AG09319 (cell line): ENCODE results near the gene PSTPIP2.
"Not testable (repeated sequence)": the region's sequence is repeated elsewhere in the genome, so short reads cannot be mapped to it uniquely, and the experiment has no call there.

Source experiments
- DNase-seq: peaks from one replicate; pipeline ENCODE4 v3.0.0-alpha.2; 2010; ENCODE audit warnings: low read depth; ENCODE audit errors: extremely low read depth
- CTCF ChIP-seq: IDR thresholded peaks from 2 replicates; pipeline ENCODE4 v1.5.1; 2011; ENCODE audit warnings: low read depth, mild to moderate bottlenecking, inconsistent platforms, low read length, moderate library complexity

PSTPIP2 gene

GRCh38 chr18:45980229-45980628 lies 91.8 kb downstream of the PSTPIP2 start:
- no peak for TF ChIP-seq CTCF
- no peak for DNase-seq

GRCh38 chr18:45978084-45978483 lies 94.0 kb downstream of the PSTPIP2 start:
- no peak for TF ChIP-seq CTCF
- DNase-seq, result no peak

GRCh38 chr18:45976974-45977373 lies 95.1 kb downstream of the PSTPIP2 start:
- TF ChIP-seq CTCF, result no peak
- DNase-seq, result no peak

- TF ChIP-seq CTCF, result no peak
- no peak for DNase-seq
These were observed 95.5 kb downstream of the PSTPIP2 start for GRCh38 chr18:45976566-45976965.

- peak; percentile 82 for TF ChIP-seq CTCF
These were observed 97.9 kb downstream of the PSTPIP2 start for GRCh38 chr18:45974088-45974536.

GRCh38 chr18:45967007-45967706 lies 104.9 kb downstream of the PSTPIP2 start, which contains the start of gene EPG5:
Gene EPG5 (minus strand): TSS chr18:45967329. CDS start chr18:45967239, 90 bp downstream.
- TF ChIP-seq CTCF, result no peak
- DNase-seq, result peak; percentile 78

More at GRCh38 chr18:45974088-45974536, 97.9 kb downstream of the PSTPIP2 start:
- peak; percentile 71 for DNase-seq

- not testable (repeated sequence) for DNase-seq
These were observed 107.1 kb downstream of the PSTPIP2 start for GRCh38 chr18:45964913-45965312.

GRCh38 chr18:45962866-45963265 lies 109.2 kb downstream of the PSTPIP2 start:
- TF ChIP-seq CTCF, result no peak
- no peak for DNase-seq
